GM12878 (cell line): ENCODE data around the gene NEK1.

ENCODE experiments used
- ATF7 ChIP-seq: fragments of 450-650 bp; IDR thresholded peaks from 2 replicates; pipeline ENCODE4 v1.6.1; 2016; ENCODE audit warnings: low read depth, mild to moderate bottlenecking
- BCL11A ChIP-seq: IDR thresholded peaks from 2 replicates; pipeline ENCODE4 v1.6.1; 2011; ENCODE audit warnings: low read depth, low read length
- BRCA1 ChIP-seq: IDR thresholded peaks from 2 replicates; pipeline ENCODE4 v1.6.1; 2011; ENCODE audit warnings: low read depth, low read length, improper control_type of control experiment
- CBX3 ChIP-seq: fragments of 200-600 bp; sonication (generic); IDR thresholded peaks from 2 replicates; pipeline ENCODE4 v1.6.1; 2016; ENCODE audit warnings: low read depth, borderline replicate concordance
- MYB ChIP-seq: fragments of 150-350 bp; IDR thresholded peaks from 2 replicates; pipeline ENCODE4 v1.6.1; 2014; ENCODE audit warnings: mild to moderate bottlenecking, low read depth, low read length, borderline replicate concordance
- PAX8 ChIP-seq: fragments of 450-650 bp; IDR thresholded peaks from 2 replicates; pipeline ENCODE4 v1.6.1; 2017; ENCODE audit warnings: mild to moderate bottlenecking, moderate library complexity
- POLR2AphosphoS2 ChIP-seq: IDR thresholded peaks from 2 replicates; pipeline ENCODE4 v1.6.1; 2011; ENCODE audit warnings: low read depth, mild to moderate bottlenecking, low read length, improper control_type of control experiment, moderate library complexity
- POLR2AphosphoS5 ChIP-seq: IDR thresholded peaks from 2 replicates; pipeline ENCODE4 v1.6.1; 2011; ENCODE audit warnings: mild to moderate bottlenecking, low read length, inconsistent platforms
- TF ChIP-seq, protein P1 (sequence below): fragments of 150-350 bp; IDR thresholded peaks from 2 replicates; pipeline ENCODE4 v1.6.1; 2014; ENCODE audit warnings: mild to moderate bottlenecking, low read depth, low read length
- TF ChIP-seq, protein P2 (sequence below): fragments of 450-650 bp; IDR thresholded peaks from 2 replicates; pipeline ENCODE4 v1.6.1; 2016; ENCODE audit warnings: mild to moderate bottlenecking, moderate library complexity, borderline replicate concordance
- TF ChIP-seq, protein P3 (sequence below): fragments of 450-650 bp; IDR thresholded peaks from 2 replicates; pipeline ENCODE4 v1.6.1; 2014; ENCODE audit warnings: mild to moderate bottlenecking
- TF ChIP-seq, protein P4 (sequence below), 3 experiments: IDR thresholded peaks in 2 of 3; conservative IDR thresholded peaks in 1 of 3; 2 replicates each; pipeline ENCODE4 v1.5.1; 2011; ENCODE audit warnings: low read depth in 3 of 3, low read length in 3 of 3, mild to moderate bottlenecking in 3 of 3, control low read depth in 2 of 3, moderate library complexity in 2 of 3, inconsistent platforms in 1 of 3, mixed read lengths in 1 of 3; ENCODE audit not compliant: control insufficient read depth in 2 of 3, insufficient read depth in 1 of 3; ENCODE audit errors: extremely low read depth in 1 of 3
- TF ChIP-seq, protein P5 (sequence below): fragments of 450-650 bp; IDR thresholded peaks from 2 replicates; pipeline ENCODE4 v1.6.1; 2017; ENCODE audit warnings: mild to moderate bottlenecking

DNA sequence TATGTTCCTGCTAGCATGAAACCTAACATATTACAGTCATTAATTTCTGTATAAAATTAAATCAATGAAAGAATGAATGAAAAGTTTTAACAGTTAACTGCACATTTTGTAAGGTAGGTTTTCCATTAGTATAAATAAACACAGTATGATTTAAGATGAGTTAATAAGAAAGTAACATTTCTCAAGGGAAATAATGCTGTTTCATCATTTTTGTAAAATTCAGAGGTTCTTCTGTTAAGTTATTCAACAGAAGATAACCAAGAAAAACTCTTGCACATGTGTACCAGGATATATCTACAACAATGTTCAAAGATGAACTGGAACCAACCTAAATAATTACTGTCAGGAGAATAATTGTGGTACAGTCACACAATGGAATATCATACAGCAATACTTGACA is 88.6 kb downstream of the NEK1 start:
- no peak for TF ChIP-seq PAX8
- TF ChIP-seq, protein P1, sequence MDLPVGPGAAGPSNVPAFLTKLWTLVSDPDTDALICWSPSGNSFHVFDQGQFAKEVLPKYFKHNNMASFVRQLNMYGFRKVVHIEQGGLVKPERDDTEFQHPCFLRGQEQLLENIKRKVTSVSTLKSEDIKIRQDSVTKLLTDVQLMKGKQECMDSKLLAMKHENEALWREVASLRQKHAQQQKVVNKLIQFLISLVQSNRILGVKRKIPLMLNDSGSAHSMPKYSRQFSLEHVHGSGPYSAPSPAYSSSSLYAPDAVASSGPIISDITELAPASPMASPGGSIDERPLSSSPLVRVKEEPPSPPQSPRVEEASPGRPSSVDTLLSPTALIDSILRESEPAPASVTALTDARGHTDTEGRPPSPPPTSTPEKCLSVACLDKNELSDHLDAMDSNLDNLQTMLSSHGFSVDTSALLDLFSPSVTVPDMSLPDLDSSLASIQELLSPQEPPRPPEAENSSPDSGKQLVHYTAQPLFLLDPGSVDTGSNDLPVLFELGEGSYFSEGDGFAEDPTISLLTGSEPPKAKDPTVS = no peak
- TF ChIP-seq, protein P2, sequence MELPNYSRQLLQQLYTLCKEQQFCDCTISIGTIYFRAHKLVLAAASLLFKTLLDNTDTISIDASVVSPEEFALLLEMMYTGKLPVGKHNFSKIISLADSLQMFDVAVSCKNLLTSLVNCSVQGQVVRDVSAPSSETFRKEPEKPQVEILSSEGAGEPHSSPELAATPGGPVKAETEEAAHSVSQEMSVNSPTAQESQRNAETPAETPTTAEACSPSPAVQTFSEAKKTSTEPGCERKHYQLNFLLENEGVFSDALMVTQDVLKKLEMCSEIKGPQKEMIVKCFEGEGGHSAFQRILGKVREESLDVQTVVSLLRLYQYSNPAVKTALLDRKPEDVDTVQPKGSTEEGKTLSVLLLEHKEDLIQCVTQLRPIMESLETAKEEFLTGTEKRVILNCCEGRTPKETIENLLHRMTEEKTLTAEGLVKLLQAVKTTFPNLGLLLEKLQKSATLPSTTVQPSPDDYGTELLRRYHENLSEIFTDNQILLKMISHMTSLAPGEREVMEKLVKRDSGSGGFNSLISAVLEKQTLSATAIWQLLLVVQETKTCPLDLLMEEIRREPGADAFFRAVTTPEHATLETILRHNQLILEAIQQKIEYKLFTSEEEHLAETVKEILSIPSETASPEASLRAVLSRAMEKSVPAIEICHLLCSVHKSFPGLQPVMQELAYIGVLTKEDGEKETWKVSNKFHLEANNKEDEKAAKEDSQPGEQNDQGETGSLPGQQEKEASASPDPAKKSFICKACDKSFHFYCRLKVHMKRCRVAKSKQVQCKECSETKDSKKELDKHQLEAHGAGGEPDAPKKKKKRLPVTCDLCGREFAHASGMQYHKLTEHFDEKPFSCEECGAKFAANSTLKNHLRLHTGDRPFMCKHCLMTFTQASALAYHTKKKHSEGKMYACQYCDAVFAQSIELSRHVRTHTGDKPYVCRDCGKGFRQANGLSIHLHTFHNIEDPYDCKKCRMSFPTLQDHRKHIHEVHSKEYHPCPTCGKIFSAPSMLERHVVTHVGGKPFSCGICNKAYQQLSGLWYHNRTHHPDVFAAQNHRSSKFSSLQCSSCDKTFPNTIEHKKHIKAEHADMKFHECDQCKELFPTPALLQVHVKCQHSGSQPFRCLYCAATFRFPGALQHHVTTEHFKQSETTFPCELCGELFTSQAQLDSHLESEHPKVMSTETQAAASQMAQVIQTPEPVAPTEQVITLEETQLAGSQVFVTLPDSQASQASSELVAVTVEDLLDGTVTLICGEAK = no peak
- TF ChIP-seq, protein P3, sequence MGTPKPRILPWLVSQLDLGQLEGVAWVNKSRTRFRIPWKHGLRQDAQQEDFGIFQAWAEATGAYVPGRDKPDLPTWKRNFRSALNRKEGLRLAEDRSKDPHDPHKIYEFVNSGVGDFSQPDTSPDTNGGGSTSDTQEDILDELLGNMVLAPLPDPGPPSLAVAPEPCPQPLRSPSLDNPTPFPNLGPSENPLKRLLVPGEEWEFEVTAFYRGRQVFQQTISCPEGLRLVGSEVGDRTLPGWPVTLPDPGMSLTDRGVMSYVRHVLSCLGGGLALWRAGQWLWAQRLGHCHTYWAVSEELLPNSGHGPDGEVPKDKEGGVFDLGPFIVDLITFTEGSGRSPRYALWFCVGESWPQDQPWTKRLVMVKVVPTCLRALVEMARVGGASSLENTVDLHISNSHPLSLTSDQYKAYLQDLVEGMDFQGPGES = no peak
- TF ChIP-seq, protein P4, sequence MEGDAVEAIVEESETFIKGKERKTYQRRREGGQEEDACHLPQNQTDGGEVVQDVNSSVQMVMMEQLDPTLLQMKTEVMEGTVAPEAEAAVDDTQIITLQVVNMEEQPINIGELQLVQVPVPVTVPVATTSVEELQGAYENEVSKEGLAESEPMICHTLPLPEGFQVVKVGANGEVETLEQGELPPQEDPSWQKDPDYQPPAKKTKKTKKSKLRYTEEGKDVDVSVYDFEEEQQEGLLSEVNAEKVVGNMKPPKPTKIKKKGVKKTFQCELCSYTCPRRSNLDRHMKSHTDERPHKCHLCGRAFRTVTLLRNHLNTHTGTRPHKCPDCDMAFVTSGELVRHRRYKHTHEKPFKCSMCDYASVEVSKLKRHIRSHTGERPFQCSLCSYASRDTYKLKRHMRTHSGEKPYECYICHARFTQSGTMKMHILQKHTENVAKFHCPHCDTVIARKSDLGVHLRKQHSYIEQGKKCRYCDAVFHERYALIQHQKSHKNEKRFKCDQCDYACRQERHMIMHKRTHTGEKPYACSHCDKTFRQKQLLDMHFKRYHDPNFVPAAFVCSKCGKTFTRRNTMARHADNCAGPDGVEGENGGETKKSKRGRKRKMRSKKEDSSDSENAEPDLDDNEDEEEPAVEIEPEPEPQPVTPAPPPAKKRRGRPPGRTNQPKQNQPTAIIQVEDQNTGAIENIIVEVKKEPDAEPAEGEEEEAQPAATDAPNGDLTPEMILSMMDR (IDR thresholded peaks at IDR 0.05 in 2 of 3, conservative IDR thresholded peaks at IDR 0.05 in 1 of 3; ENCODE audit: control insufficient read depth in 2 of 3, extremely low read depth in 1 of 3, insufficient read depth in 1 of 3, low read depth in 3 of 3, low read length in 3 of 3) = no peak
- TF ChIP-seq MYB = no peak
- TF ChIP-seq POLR2AphosphoS2 = no peak
- TF ChIP-seq BCL11A = no peak
- no peak for TF ChIP-seq BRCA1
- no peak for TF ChIP-seq POLR2AphosphoS5
- TF ChIP-seq CBX3 = no peak
- TF ChIP-seq, protein P5, sequence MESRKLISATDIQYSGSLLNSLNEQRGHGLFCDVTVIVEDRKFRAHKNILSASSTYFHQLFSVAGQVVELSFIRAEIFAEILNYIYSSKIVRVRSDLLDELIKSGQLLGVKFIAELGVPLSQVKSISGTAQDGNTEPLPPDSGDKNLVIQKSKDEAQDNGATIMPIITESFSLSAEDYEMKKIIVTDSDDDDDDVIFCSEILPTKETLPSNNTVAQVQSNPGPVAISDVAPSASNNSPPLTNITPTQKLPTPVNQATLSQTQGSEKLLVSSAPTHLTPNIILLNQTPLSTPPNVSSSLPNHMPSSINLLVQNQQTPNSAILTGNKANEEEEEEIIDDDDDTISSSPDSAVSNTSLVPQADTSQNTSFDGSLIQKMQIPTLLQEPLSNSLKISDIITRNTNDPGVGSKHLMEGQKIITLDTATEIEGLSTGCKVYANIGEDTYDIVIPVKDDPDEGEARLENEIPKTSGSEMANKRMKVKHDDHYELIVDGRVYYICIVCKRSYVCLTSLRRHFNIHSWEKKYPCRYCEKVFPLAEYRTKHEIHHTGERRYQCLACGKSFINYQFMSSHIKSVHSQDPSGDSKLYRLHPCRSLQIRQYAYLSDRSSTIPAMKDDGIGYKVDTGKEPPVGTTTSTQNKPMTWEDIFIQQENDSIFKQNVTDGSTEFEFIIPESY = no peak
- TF ChIP-seq ATF7 = no peak
